Measurements from ENCODE around the gene ADAMTS9.

- TF ChIP-seq CTCF (IDR thresholded peaks at IDR 0.05) (no peak), POLR2A (IDR thresholded peaks at IDR 0.05) (no peak)
Observed at GRCh38 chr3:64514889-64515288, 172.9 kb downstream of the ADAMTS9 start.
